PC-9 (cell line): ENCODE results near the gene SRGAP1.

Experiments
- EZH2 ChIP-seq: fragments of 200-600 bp; sonication (generic); IDR thresholded peaks from 2 replicates; pipeline ENCODE4 v1.8.0; 2017; ENCODE audit warnings: antibody characterized with exemption, low read depth
- TF ChIP-seq, protein P1 (sequence below): fragments of 200-600 bp; sonication (generic); conservative IDR thresholded peaks from 2 replicates; pipeline ENCODE4 v1.6.1; 2017; ENCODE audit warnings: mixed run types, antibody characterized with exemption, mild to moderate bottlenecking, moderate library complexity

DNA sequence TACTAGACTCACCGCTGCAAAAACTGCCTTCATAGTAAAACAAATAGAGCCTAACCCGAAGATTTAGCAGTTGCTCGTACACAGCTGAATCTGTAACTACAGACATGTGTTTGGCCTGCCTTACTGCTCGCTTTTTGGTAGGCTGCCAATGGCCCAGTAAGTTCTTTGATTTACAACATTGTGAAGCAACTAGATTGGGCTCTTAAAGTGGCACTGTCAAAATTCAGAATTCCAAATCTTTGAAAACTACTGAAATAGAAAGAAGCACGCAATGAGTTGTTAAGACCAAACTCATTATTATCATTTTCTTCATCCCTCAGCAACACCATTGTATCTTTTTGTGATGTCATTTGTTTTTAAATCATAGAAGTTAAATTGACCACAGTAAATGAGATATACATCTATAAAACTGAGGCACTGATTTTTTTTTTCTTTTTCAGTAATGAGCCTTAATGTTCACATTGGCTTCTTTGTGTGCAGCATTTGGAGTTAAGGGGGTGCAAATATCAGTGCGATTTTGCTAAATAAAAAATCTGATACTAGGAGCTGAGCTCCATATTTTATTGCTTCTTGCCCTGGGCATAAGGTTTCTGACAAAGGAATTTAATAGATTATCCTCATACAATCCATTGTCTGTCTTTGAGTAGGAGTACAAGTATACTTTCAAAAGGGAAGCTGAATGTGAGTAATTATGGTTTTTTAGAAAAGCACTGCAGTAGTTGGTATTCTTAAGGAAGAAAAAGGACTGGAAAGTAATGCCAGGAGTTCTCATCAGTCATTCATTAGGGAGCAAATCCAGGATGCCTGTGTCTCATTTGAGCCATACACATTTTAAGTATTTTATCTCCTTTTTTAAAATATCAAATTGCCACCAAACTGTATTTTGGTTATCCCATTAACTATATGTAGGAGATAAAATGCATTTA lies 239.0 kb downstream of the SRGAP1 start:
- TF ChIP-seq, protein P1, sequence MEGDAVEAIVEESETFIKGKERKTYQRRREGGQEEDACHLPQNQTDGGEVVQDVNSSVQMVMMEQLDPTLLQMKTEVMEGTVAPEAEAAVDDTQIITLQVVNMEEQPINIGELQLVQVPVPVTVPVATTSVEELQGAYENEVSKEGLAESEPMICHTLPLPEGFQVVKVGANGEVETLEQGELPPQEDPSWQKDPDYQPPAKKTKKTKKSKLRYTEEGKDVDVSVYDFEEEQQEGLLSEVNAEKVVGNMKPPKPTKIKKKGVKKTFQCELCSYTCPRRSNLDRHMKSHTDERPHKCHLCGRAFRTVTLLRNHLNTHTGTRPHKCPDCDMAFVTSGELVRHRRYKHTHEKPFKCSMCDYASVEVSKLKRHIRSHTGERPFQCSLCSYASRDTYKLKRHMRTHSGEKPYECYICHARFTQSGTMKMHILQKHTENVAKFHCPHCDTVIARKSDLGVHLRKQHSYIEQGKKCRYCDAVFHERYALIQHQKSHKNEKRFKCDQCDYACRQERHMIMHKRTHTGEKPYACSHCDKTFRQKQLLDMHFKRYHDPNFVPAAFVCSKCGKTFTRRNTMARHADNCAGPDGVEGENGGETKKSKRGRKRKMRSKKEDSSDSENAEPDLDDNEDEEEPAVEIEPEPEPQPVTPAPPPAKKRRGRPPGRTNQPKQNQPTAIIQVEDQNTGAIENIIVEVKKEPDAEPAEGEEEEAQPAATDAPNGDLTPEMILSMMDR = no peak
- TF ChIP-seq EZH2 = no peak
